SIG-M5 treated with dmso at 0.1 percent for 504 hours (cell line): ENCODE data around the gene TPGS2.
A peak's percentile ranks its signal among the peaks of the same experiment; 100 is the strongest.
"Not testable (repeated sequence)": the region's sequence is repeated elsewhere in the genome, so short reads cannot be mapped to it uniquely, and the experiment has no call there.

Experiments used
- DNase-seq: peaks from one replicate; lab custom pipeline; 2025; ENCODE audit not compliant: unreplicated experiment; lab: John Stamatoyannopoulos, UW

The TPGS2 gene

DNA sequence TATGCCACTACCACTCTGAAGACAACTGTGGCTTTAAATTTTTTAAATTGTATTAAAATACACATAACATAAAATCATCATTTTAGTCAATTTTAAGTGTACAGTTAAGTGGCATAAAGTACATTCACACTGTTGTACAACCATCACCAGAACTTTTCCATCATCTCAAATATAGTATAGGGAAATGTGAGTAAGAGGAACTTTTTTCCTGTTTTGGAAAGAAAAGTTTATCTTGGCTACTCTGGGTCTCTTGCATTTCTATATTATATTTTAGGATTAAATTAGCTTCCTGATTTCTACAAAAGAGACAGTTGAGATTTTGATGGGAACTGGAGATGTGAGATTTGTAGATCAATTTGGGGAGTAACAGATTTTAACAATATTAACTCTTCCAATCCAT is 3.3 kb downstream of the TPGS2 start:
- DNase-seq = no peak

- no peak for DNase-seq
These were observed 7.1 kb downstream of the TPGS2 start for GRCh38 chr18:36821681-36822080.

- DNase-seq = no peak
These were observed 9.2 kb downstream of the TPGS2 start for GRCh38 chr18:36819621-36820020.

- no peak for DNase-seq
These were observed 10.2 kb downstream of the TPGS2 start for GRCh38 chr18:36818652-36819051.

DNA sequence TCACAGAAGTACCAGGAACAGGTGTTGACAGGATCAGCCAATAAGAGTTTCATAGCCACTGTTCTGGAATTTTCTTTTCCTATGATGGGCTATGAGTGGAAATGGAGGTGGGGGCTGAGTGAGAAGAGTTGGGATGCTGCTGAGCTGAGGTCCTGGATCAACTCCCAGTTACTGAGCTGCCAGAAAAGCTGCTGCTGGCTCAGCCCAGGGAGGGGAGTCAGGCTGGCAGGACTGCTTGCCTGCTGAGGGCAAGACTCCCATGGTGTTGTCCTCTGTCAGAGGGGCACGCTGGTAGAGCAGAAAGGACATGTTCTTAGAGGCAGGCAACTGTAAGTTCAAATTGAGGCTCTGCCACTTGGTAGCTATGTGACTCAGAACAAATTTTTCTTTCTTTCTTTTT is 11.8 kb downstream of the TPGS2 start:
- DNase-seq = no peak

- DNase-seq = not testable (repeated sequence)
These were observed 12.7 kb downstream of the TPGS2 start for GRCh38 chr18:36816096-36816495.

DNA sequence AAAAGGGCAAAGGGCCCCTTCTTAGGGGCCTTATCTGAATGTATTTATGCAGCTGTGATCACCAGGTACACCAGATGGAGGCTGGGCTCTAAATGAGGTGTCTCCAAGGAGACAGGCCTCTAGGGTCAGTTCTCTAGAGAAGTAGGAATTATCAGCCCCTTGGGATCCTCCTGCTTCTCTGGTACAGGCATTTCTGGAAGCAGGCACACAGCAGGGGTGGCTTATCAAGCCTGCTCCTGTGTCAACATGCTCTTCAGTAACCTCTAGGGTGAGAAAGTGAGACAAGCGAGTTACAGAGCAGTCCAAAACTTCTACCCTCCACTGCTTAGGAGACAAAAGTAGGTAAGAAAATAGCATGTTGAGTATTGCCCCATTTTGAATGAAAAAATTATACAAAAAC is 13.8 kb downstream of the TPGS2 start:
- DNase-seq = no peak

DNA sequence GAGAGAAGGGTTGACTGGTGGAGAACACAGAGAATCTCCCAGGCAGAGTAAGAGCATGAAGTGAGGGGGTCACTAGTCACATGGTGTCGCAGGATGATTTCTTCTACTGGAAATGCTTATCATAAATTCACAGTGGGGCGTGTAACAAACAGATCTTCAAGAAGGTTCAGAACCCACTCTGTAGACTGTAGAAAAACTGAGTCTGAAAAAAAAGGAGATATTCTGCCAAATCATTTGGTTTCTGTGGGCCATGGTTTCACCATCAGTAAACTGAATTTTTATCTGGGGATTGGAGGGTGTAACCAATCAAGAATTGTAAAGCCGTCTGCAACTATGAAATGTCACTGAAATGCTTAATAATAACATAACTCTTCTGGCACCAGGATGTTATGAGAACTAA is 15.0 kb downstream of the TPGS2 start:
- DNase-seq = no peak

- DNase-seq = no peak
These were observed 15.6 kb downstream of the TPGS2 start for GRCh38 chr18:36813101-36813775.

GRCh38 chr18:36812678-36813077 is 16.1 kb downstream of the TPGS2 start:
- no peak for DNase-seq

DNA sequence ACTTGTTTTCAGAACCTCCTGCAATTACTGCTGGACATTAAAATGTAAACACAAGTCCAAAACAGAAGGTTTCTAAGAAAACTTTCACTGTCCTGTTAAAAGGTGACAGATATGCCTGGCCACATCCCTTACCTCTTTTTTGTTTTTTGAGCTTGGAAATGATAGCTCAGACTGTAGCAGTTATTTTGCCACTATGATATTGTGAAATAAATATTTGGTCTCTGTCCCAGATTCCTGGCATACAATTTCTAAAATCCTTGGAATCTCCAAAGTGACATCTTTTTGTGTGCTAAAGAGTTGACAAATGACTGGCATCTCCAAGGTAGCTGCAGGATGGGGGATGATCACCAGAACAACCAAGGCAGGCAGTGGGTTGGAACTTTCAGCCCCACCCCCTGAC is 16.8 kb downstream of the TPGS2 start:
- DNase-seq = no peak

DNA sequence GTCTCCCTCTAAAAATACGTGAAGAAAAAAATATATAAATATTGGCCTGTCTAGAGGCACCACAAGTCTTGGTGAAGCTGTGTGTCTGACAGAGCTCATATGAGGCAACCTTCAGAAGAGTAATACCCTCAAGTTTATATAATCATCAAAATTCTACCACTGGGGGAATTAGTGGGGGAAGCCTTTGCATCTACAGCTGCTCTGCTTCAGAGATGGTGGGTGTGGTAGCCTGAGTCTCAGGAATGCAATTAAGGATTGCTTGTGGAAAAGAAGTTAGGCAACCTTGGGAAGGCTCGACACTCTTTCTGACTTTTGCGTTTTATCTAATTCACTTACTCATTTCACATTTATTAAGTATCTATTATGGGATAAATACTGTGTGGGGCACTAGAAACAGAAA is 17.4 kb downstream of the TPGS2 start:
- DNase-seq = no peak

DNA sequence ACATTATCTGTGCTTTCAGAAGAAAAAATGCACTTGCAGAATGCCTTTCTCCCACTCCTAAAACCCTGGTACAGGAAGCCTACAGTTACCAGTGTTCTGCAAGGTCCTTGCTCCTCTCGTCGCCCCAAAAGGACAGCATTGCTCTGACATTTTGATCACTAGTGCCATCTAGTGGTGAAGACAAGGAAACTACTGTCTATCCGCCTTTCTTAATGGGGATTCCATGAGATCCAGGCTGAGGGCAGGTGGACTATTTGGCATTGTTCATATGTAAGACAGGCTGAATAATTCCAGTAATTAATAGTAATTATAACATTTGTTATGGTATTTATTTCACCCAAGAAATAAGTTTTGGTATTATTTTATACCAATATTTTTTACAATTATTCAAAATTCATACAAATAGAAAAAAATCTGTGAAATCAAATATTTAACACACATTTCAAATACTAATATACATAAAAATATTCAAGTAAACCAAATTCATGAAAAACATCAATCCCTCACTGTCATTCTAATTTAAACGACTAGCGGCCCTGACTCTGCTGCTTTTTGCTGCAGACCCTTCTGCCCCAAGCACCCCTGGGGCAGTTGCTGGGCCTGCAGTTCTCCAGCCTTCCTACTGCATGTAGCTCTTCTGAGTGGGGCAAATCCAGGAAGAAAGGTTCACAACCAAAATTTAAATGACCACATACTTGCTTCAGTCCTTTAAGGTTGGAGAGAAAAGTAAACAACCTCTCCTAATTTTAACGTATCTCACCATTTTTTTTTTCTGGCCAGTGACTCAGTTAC is 19.0 kb downstream of the TPGS2 start:
- peak; percentile 75 for DNase-seq

- no peak for DNase-seq
These were observed 20.1 kb downstream of the TPGS2 start for GRCh38 chr18:36808681-36809080.

- DNase-seq = no peak
These were observed 23.7 kb downstream of the TPGS2 start for GRCh38 chr18:36805105-36805504.

DNA sequence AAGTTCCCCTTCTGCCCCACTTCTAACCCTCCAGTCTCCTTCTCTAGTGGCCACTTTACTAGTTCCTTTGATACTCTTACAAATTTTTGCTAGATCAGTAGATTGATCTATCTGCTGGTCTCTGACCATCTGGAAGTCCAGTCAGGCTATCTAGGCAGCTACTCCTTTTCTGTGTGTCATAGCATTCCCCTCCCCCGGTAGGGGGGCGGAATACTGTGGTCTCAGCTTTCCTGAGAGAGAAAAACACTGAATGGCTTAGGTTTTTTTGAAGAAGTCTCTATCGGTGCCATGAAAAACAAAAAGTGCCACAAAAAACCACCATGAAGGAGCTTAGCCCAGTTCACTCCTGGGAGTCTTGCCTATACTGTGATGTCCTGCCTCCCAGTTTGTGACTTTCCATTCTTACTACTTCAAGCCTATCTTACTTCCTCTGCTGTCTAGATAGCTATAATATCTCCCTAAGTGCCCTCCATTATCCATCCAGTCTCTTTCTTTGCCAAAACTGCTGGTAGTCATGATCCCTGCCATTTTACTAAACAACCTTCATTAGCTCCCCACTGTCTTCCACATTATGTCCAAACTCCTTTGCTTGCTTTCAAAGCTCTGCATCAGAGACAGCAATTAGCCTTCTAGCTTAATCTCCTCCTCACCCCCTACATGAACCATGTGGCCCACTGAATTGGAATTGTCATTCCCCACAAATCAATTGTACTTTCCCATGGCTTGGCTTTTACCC is 29.9 kb downstream of the TPGS2 start:
- DNase-seq = peak; percentile 0

DNA sequence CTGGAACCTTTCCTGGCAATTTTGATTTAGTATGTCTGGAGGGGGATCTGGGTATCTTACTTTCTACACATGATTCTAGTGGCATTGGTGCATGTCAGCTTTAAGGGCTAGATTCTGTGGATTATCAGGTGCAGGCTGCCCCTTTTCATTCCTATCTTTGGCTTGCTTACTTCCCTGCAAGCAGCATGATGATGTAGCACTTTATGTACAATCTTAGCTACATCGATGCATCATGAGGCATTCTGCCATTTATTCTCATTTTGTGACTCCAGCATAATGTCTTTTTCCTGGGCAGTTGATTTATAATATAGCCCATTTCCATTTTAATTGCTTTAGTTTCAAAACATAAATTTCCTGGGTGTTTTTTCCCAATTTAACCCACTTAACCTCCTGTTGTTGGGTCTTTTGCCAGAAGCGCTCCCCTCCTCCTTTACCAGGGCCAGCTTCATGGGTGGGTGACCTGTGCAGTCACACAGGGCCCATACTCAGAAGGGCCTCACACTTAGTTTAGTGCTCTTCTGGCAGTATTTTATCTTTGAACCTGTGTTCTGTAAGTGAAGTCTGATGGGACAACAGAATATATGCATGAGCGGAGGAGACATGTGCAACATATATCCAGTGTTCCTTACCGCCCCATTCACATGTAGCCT is 36.0 kb downstream of the TPGS2 start:
- DNase-seq = no peak

DNA sequence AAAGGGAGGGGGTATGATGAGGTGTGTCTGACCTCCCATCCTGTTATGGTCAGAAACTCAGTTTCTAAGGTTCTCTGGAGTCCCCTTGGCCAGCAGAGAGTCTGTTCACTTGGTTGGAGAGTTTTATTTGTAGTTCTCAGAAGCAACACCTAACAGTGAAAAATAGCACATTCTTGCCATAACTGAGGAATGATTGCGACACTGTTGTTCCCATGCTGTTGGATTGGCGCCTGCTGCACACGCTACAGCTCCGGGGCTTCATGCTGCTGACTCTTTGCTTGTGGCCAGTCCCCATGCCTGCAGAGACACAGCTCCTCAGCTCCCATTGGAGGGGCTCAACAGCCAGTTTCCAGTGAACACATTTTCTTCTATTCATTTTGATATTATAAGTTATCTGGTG is 42.1 kb downstream of the TPGS2 start:
- no peak for DNase-seq

DNA sequence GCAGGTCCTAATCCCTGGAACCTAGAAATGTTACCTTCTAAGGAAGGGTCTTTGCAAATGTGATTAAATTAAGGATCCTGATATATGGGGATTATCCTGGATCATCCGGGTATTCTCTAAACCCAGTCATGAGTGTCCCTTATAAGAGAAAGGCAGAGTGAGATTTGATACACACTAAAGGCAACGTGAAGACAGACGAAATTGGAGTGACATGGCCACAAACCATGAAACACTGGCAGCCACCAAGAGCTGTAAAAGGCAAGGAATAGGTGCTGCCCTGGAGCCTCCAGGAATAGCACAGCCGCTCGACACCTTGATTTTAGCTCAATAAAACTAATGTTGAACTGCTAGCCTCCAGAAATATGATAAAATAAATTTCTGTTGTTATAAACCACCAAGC is 45.0 kb downstream of the TPGS2 start:
- DNase-seq = no peak

DNA sequence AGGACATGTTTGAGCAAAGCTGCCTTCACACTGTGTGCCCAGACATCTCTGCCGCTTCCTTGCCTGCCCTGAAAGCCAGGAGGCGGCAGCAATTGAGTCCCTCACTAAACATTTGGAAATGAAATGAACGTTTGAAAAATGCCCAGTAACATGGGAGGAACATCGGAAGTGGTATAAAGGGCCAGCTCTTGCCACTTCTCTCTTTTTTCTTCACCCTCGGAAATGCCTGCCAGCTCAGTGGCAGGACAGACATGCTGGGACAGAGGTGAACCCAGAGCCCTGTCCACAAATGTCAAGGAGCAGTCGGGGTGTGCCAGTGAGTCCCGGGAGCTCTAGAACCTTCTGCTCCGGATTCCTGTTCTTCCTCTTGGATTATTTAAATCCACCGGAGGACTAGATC is 46.1 kb downstream of the TPGS2 start:
- DNase-seq = no peak

GRCh38 chr18:36780748-36781147 is 48.1 kb downstream of the TPGS2 start:
- no peak for DNase-seq

GRCh38 chr18:36777566-36777965 is 51.2 kb downstream of the TPGS2 start:
- DNase-seq = no peak
